GM13977 (cell line): ENCODE data around the gene INSIG1.

Experiments used
- DNase-seq: peaks from one replicate; pipeline ENCODE4 v3.0.0; 2012; ENCODE audit warnings: low spot score
- in situ Hi-C: fragments of 300-500 bp; cut with MboI; formaldehyde crosslinking; loops from one replicate; pipeline ENCODE4 v1.12.0; 2022; ENCODE audit warnings: low sequenced_read_pairs, low pct_unique_long_range_greater_than_20kb, mixed read lengths, inconsistent platforms; ENCODE audit not compliant: unreplicated experiment
- TF ChIP-seq, protein P1 (sequence below): IDR thresholded peaks from 2 replicates; pipeline ENCODE4 v1.5.1; 2012; ENCODE audit warnings: mild to moderate bottlenecking, control low read depth; ENCODE audit not compliant: insufficient read depth; ENCODE audit errors: extremely low read depth, missing control alignments

INSIG1 gene

DNA sequence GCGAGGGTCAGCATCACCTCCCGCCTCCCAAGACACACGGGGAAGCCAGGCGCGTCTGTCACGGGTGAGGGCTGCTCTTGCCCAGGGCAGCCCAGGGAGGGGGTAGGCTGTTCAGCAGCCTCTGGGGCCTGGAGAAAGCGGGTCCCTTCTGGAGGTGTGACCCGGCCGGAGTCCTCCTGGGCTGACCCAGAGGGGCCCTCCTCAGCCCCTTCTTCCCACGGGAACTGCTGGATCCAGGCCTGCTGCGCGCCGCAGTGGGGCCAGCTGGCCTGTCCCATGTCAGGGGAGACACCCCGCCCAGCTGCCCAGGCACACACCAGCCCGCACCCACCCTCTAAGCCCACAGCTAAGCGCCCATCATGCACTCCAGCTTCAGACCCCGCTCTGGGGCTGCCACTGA is 41.8 kb downstream of the INSIG1 start:
- in situ Hi-C loops = loop anchor here (25.0 kb wide), 1 partner anchor 402 kb away; no protein-coding TSS in a partner anchor
- no peak for DNase-seq
- TF ChIP-seq, protein P1, sequence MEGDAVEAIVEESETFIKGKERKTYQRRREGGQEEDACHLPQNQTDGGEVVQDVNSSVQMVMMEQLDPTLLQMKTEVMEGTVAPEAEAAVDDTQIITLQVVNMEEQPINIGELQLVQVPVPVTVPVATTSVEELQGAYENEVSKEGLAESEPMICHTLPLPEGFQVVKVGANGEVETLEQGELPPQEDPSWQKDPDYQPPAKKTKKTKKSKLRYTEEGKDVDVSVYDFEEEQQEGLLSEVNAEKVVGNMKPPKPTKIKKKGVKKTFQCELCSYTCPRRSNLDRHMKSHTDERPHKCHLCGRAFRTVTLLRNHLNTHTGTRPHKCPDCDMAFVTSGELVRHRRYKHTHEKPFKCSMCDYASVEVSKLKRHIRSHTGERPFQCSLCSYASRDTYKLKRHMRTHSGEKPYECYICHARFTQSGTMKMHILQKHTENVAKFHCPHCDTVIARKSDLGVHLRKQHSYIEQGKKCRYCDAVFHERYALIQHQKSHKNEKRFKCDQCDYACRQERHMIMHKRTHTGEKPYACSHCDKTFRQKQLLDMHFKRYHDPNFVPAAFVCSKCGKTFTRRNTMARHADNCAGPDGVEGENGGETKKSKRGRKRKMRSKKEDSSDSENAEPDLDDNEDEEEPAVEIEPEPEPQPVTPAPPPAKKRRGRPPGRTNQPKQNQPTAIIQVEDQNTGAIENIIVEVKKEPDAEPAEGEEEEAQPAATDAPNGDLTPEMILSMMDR = no peak

GRCh38 chr7:155340071-155340531 is 42.4 kb downstream of the INSIG1 start:
- DNase-seq = no peak
- TF ChIP-seq, protein P1 = no peak
- in situ Hi-C loops = loop anchor here (25.0 kb wide), 1 partner anchor 403 kb away; no protein-coding TSS in a partner anchor

DNA sequence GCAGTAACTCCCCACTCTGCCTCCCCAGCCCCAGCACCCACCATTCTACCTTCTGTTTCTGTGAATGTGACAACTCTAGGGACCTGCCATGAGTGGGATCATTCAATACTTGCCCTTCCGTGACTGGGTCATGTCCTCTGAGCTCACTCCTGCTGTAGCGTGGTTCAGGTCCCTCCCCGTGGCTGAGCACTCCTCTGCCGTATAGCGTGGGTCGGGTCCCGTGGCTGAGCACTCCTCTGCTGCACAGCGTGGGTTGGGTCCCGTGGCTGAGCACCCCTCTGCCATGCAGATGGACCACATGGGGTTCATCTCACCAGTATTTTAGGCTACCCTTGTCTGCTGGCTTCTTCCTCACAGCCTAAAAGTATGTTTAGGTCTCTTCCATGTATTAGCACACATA is 43.0 kb downstream of the INSIG1 start:
- TF ChIP-seq, protein P1 = no peak
- no peak for DNase-seq
- in situ Hi-C loops = loop anchor here (25.0 kb wide), 1 partner anchor 403 kb away; no protein-coding TSS in a partner anchor

DNA sequence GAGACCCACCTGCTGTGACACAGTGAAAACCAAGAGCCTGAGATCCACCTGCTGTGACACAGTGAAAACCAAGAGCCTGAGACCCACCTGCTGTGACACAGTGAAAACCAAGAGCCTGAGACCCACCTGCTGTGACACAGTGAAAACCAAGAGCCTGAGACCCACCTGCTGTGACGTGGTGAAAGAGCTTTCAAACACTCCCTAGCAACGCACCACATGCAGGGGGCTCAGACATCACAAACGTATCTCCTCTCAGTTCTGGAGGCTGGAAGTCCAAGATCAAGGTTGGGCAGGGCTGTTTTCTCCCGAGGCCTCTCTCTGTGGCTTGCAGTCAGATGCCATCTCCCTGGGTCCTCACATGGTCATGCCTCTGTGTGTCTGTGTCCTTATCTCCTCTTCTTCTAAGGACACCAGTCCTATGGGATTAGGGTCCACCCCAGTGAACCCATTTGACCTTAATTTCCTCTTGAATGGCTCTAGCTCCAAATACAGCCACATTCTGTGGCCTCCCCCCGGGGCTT is 43.8 kb downstream of the INSIG1 start:
- DNase-seq = no peak
- in situ Hi-C loops = loop anchor here (25.0 kb wide), 1 partner anchor 404 kb away; no protein-coding TSS in a partner anchor
- TF ChIP-seq, protein P1 = no peak

DNA sequence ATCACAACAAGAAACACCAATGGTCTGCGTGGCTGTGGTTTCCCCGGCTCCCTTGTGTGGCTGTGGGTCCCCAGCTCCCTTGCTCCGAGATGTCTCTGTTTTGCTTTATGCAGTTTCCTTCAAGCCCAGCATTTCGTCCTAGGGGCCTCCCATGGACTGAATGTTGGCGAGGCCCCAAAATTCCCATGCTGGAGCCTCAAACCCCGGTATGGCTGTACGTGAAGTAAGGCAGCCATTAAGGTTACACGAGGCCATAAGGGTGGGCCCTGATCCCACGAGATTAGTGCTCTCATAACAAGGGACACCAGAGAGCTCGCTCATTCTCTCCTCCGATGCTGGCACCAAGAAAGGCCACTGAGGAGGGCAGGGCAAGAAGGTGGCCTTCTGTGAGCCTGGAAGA is 44.6 kb downstream of the INSIG1 start:
- DNase-seq = no peak
- TF ChIP-seq, protein P1 = no peak
- in situ Hi-C loops = loop anchor here (25.0 kb wide), 1 partner anchor 405 kb away; no protein-coding TSS in a partner anchor

- DNase-seq = no peak
- in situ Hi-C loops = loop anchor here (25.0 kb wide), 1 partner anchor 406 kb away; no protein-coding TSS in a partner anchor
- TF ChIP-seq, protein P1 = no peak
Measured at GRCh38 chr7:155343150-155343549, 45.5 kb downstream of the INSIG1 start.
